Ishikawa (cell line): ENCODE data around the gene TPM1.

ENCODE experiments used
- CEBPB ChIP-seq: IDR thresholded peaks from 2 replicates; pipeline ENCODE4 v1.6.1; 2012
- CREB1 ChIP-seq: IDR thresholded peaks from 2 replicates; pipeline ENCODE4 v1.6.1; 2012; ENCODE audit warnings: low read depth
- EGR1 ChIP-seq: IDR thresholded peaks from 2 replicates; pipeline ENCODE4 v1.6.1; 2012
- EP300 ChIP-seq: IDR thresholded peaks from 2 replicates; pipeline ENCODE4 v1.6.1; 2012; ENCODE audit warnings: borderline replicate concordance
- FOXM1 ChIP-seq: IDR thresholded peaks from 2 replicates; pipeline ENCODE4 v1.6.1; 2012; ENCODE audit warnings: low read depth, borderline replicate concordance
- MAX ChIP-seq: IDR thresholded peaks from 2 replicates; pipeline ENCODE4 v1.6.1; 2012
- RAD21 ChIP-seq: IDR thresholded peaks from 2 replicates; pipeline ENCODE4 v1.6.1; 2012; ENCODE audit warnings: low read depth
- REST ChIP-seq: IDR thresholded peaks from 2 replicates; pipeline ENCODE4 v1.6.1; 2012; ENCODE audit warnings: low read depth, mild to moderate bottlenecking
- TAF1 ChIP-seq: IDR thresholded peaks from 2 replicates; pipeline ENCODE4 v1.6.1; 2012; ENCODE audit warnings: low read depth, mild to moderate bottlenecking
- TCF12 ChIP-seq: IDR thresholded peaks from 2 replicates; pipeline ENCODE4 v1.6.1; 2012; ENCODE audit warnings: low read depth
- TEAD4 ChIP-seq: IDR thresholded peaks from 2 replicates; pipeline ENCODE4 v1.6.1; 2012
- YY1 ChIP-seq: IDR thresholded peaks from 2 replicates; pipeline ENCODE4 v1.6.1; 2012; ENCODE audit warnings: low read depth
- ZBTB7A ChIP-seq: IDR thresholded peaks from 2 replicates; pipeline ENCODE4 v1.6.1; 2012; ENCODE audit warnings: low read depth
- TF ChIP-seq, protein P1 (sequence below): IDR thresholded peaks from 2 replicates; pipeline ENCODE4 v1.6.1; 2012

DNA sequence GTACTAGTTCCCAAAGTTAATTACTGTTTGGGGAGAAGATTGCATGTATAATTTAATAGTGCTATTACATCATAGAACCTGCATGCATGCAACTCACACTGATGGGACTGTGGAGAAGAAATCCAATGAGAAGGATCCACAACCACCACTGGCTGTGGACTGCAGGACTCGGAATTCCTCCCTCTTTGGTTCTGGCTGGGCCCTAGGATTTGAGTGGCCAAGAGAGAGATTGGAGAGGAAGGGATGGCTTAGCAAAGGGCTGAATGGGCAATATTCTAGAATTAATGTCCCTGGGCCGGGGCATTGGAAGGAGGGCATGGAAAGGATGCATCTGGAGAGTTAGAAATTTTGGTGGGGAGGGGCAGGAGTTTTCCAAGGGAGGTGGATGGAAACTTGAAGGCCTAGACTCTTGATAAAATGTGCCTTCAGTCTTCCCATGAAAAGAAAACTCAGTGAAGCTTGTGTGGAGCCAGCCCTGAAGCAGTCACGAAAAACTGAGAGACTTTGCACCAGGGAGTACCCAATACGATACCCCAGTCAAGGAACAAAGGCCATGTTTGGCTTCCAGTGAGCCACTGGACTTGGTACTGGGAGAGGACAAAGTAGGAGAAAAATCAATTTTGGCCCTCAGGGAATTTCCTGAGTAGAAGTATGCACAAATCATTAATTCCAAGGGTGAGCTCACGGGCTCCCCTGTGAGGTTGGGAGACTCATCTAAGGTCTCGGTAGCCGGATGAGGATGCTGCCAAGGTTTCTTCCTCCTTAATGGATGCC lies 31.4 kb upstream of the TPM1 start:
- TF ChIP-seq EP300 (no peak), FOXM1 (no peak), RAD21 (no peak), YY1 (no peak), TAF1 (no peak), CEBPB (no peak), CREB1 (no peak), REST (no peak), EGR1 (no peak), TCF12 (no peak), TEAD4 (no peak), MAX (no peak), ZBTB7A (no peak)
- TF ChIP-seq, protein P1, sequence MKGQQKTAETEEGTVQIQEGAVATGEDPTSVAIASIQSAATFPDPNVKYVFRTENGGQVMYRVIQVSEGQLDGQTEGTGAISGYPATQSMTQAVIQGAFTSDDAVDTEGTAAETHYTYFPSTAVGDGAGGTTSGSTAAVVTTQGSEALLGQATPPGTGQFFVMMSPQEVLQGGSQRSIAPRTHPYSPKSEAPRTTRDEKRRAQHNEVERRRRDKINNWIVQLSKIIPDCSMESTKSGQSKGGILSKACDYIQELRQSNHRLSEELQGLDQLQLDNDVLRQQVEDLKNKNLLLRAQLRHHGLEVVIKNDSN, result no peak
